Gastrocnemius medialis (tissue), 4 donors: ENCODE measurements around the gene SLC35F5. TPM values are rescaled to one million over a fixed set of nuclear protein-coding genes. Genes with fewer than 3 reads are reported as not detected.

Experiments
- ATAC-seq, 2 donors: fragments of 150-250 bp; one replicate each; pipeline ENCODE4 v1.9.1; 2016
- DNase-seq, 2 donors: peaks; one replicate each; pipeline ENCODE4 v3.0.0-alpha.2; 2019
- H3K27ac ChIP-seq, 4 donors: fragments of 200-600 bp; sonication (generic); 1 replicate in 1 of 4; 2 replicates in 3 of 4; pipeline ENCODE4 v1.5.1; 2016 to 2018; ENCODE audit warnings: mild to moderate bottlenecking in 2 of 4, moderate library complexity in 1 of 4
- H3K27me3 ChIP-seq, 3 donors: fragments of 200-600 bp; sonication (generic) in 2 of 3; 1 replicate in 1 of 3; 2 replicates in 2 of 3; pipeline versions ENCODE4 v1.5.1 to v1.6.0; 2016 to 2019; ENCODE audit warnings: mild to moderate bottlenecking in 1 of 3, moderate library complexity in 1 of 3
- H3K36me3 ChIP-seq, 2 donors: fragments of 200-600 bp; sonication (generic) in 1 of 2; one replicate each; pipeline ENCODE4 v1.5.1; 2017 to 2018
- H3K4me1 ChIP-seq, 2 donors: fragments of 200-600 bp; sonication (generic) in 1 of 2; one replicate each; pipeline ENCODE4 v1.5.1; 2016 to 2017; ENCODE audit warnings: mild to moderate bottlenecking in 2 of 2
- H3K4me3 ChIP-seq, 4 donors: fragments of 200-600 bp; sonication (generic) in 3 of 4; 1 replicate in 1 of 4; 2 replicates in 3 of 4; pipeline ENCODE4 v1.5.1; 2016 to 2019; ENCODE audit warnings: mild to moderate bottlenecking in 2 of 4
- H3K9me3 ChIP-seq, 3 donors: fragments of 200-600 bp; sonication (generic) in 2 of 3; 1 replicate in 1 of 3; 2 replicates in 2 of 3; pipeline ENCODE4 v1.5.1; 2016 to 2019
- CTCF ChIP-seq, 5 experiments: fragments of 450-650 bp in 3 of 5; fragments of 200-600 bp in 2 of 5; sonication (generic) in 2 of 5; IDR thresholded peaks in 4 of 5; conservative IDR thresholded peaks in 1 of 5; 1 replicate in 4 of 5; 2 replicates in 1 of 5; pipeline ENCODE4 v1.5.1; 2016 to 2019; ENCODE audit warnings: antibody characterized with exemption in 5 of 5, mild to moderate bottlenecking in 3 of 5, moderate library complexity in 3 of 5
- POLR2A ChIP-seq, 2 donors: fragments of 450-650 bp; IDR thresholded peaks; one replicate each; pipeline ENCODE4 v1.6.1; 2017; ENCODE audit warnings: antibody characterized with exemption in 2 of 2, mild to moderate bottlenecking in 2 of 2, moderate library complexity in 2 of 2
- in situ Hi-C, 4 donors: fragments of 200-750 bp; cut with MboI; loops; one replicate each; pipeline versions ENCODE4 v1.15.0 to v1.8.0; 2017; ENCODE audit warnings: low sequenced_read_pairs in 4 of 4
- intact Hi-C: fragments of 100-400 bp; cut with DNase I; formaldehyde crosslinking; loops from one replicate; pipeline ENCODE4 v1.15.1; 2023; ENCODE audit warnings: low total_unique reads
- total RNA-seq, 4 donors: library from RNA; depleted of rRNA; stranded (reverse); fragments of >200 nt; gene quantifications; one replicate each; pipeline versions ENCODE4 v1.1.0 to v1.2.3, GENCODE V29; 2016

SLC35F5 gene
- total RNA-seq, 4 donors from 2014 or later = 31.4 to 62.6 (median 49.3) TPM

GRCh38 chr2:113768770-113769169 is 12.3 kb upstream of the SLC35F5 start:
- H3K9me3 ChIP-seq = no peaks in the 10 kb centered on the region
- DNase-seq (no peak), ATAC-seq (no peak)
- H3K36me3 ChIP-seq = no peaks in the 10 kb centered on the region
- TF ChIP-seq CTCF (IDR thresholded peaks at IDR 0.05 in 4 of 5, conservative IDR thresholded peaks at IDR 0.05 in 1 of 5) (no peak), POLR2A (IDR thresholded peaks at IDR 0.05) (no peak)
- in situ Hi-C loops = no loop called here
- no peaks in the 10 kb centered on the region for H3K27me3 ChIP-seq
- H3K27ac ChIP-seq = no peak overlapping the region
- no peaks in the 10 kb centered on the region for H3K4me1 ChIP-seq
- intact Hi-C loops = no loop called here
- no peak overlapping the region for H3K4me3 ChIP-seq

- TF ChIP-seq CTCF (IDR thresholded peaks at IDR 0.05 in 4 of 5, conservative IDR thresholded peaks at IDR 0.05 in 1 of 5) = no peak
- TF ChIP-seq POLR2A (IDR thresholded peaks at IDR 0.05) = no peak
These were observed 11.5 kb upstream of the SLC35F5 start for GRCh38 chr2:113767811-113768460.

GRCh38 chr2:113765276-113765675 is 8.8 kb upstream of the SLC35F5 start:
- Histone ChIP-seq H3K36me3 (no peaks in the 10 kb centered on the region), H3K27ac (no peak overlapping the region), H3K9me3 (no peaks in the 10 kb centered on the region), H3K4me1 (peaks cover 5 to 9% of the 10 kb centered on the region in 2 donors), H3K27me3 (no peaks in the 10 kb centered on the region), H3K4me3 (no peak overlapping the region)
- TF ChIP-seq POLR2A (IDR thresholded peaks at IDR 0.05) (no peak), CTCF (IDR thresholded peaks at IDR 0.05 in 4 of 5, conservative IDR thresholded peaks at IDR 0.05 in 1 of 5) (no peak)
- DNase-seq (no peak), ATAC-seq (no peak)
- intact Hi-C loops = no loop called here
- in situ Hi-C loops = no loop called here

More at GRCh38 chr2:113767811-113768460, 11.5 kb upstream of the SLC35F5 start:
- Histone ChIP-seq H3K9me3 (no peaks in the 10 kb centered on the region), H3K36me3 (no peaks in the 10 kb centered on the region), H3K27ac (no peak overlapping the region), H3K4me1 (no peaks in the 10 kb centered on the region), H3K27me3 (no peaks in the 10 kb centered on the region), H3K4me3 (no peak overlapping the region)
- in situ Hi-C loops (no loop called here), intact Hi-C loops (no loop called here)
- ATAC-seq = no peak
- DNase-seq = no peak

GRCh38 chr2:113762377-113763118 is 6.1 kb upstream of the SLC35F5 start:
- Histone ChIP-seq H3K4me3 (no peak overlapping the region), H3K4me1 (peaks cover 9 to 13% of the 10 kb centered on the region in 2 donors), H3K36me3 (no peaks in the 10 kb centered on the region), H3K9me3 (no peaks in the 10 kb centered on the region), H3K27me3 (no peaks in the 10 kb centered on the region), H3K27ac (peak overlapping the region; percentile 42 to 81 (median 74))
- no peak for DNase-seq
- TF ChIP-seq CTCF (IDR thresholded peaks at IDR 0.05 in 4 of 5, conservative IDR thresholded peaks at IDR 0.05 in 1 of 5) (no peak), POLR2A (IDR thresholded peaks at IDR 0.05) (no peak)
- intact Hi-C loops (no loop called here), in situ Hi-C loops (no loop called here)
- ATAC-seq = no peak
